GM21576 (cell line): ENCODE data around the gene SLC25A21.

Source experiments
- ATAC-seq: cut with Tn5 transposase; IDR thresholded peaks from one replicate; pipeline ENCODE4 v1.9.1; 2021; ENCODE audit warnings: mild to moderate bottlenecking, moderate library complexity; ENCODE audit not compliant: unreplicated experiment

Gene SLC25A21

DNA sequence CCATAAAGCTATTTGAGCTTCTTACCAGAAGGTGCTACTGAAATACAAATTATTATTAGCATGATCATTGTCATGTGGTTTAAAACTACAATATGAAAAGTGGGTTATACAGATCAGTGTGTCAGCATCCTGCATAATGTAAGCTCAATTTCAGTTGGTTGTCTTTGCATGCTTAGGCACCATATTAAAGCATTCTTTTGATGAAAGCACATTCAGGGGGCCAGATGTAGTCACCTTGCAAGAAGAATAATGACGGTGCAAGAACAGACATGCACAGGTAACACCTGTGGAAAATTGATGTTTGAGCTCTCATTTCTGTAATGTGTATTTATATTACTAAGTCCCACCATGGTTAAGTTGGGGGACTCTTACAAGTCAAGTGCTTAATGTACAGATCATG lies 386.9 kb downstream of the SLC25A21 start:
- ATAC-seq: no peak

DNA sequence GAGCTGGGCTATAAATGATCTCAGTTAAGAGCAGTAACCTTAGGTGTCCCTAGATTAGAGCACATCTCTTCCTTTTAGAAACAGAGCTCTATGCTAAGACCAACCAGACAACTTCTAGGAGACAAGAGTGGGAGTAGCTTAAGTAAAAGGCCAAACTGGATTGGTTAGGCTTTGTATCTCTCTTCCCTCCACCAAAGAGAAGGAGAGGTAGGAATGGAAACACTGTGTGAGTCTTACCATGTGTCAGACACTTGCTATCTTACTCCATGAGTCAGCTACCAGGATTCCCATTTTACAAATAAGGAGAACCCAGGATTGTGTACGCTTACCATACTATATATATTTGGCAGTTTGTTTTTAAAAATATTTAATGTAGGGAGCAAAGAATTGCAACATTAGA lies 387.9 kb downstream of the SLC25A21 start:
- ATAC-seq: no peak

DNA sequence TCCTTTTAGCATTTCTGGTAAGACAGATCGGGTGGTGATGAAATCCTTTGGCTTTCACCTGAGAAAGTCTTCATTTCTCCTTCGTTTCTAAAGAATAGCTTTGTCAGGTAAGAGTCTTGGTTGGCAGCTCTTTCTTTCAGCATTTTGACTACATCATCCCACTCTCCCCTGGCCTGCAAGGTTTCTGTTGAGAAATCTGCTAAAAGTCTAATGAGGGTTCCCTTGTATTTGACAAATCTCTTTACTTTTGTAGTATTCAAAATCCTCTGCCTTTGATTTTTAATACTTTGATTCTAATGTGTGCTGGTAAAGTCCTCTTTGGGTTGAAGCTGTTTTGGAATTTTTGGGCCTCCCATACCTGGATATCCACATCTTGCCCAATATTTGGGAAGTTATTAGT lies 390.5 kb downstream of the SLC25A21 start:
- no peak for ATAC-seq

DNA sequence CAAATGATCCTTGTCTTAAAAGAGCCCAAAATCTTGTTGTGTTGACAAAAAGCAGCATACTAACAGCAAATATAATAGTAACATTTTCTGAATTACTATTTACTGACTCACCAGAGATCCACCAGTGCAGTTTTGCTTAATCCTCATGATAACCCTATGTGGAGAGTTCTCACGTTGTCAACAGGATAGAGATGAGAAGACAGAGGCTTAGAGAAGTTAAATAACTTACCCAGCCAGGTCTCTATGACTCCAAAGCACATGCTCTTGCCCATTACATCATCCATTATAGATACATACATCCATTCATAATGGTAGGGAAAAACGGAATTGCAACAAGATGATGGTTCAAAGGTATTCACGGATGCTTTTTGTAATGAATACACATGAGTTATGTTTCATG lies 398.8 kb downstream of the SLC25A21 start:
- no peak for ATAC-seq

DNA sequence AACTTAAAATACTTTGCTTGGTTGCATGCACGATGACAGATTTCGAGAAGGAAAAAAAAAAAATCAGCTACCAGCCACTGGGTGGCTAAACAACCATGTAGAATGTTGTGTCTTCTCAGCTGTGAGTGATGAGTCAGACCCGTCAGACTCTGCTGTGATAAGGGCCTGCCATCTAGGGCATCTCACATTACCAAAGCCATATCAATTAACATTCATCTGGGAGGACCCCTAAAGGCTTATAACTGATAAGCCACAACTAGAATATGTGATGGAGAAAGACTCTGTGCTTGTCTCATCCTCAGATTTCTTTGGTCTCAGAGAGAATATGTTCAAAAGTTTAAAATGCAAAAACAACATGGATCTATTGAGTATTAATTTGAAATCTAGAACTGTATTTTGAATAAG lies 399.3 kb downstream of the SLC25A21 start:
- no peak for ATAC-seq

DNA sequence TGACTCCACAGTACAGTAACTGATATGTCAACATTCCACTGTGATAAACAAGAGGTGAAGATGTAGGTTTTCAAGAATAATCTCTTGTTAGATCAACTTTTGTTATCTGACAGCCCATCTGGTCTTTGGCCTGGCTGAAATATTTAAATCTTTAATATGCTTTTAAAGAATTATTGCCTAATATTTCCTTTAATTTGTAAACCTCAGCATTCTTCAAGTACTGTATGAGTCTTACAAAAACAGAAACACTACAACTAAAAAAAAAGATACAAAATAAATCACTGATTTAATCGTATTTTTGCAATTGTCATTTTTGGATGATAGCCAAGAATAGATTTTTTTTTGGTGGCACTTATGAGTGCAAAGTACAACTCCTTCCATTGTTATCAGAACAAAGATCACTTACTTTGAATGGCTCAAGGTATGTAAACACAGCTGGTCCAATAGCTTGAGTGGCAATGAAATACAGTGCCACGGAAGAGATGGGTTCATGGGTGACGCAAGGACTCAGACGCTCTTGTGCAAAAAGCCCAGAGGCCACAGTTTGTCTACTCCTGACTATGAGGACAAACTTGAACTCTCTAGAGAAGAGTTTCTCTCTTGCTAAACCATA lies 401.3 kb downstream of the SLC25A21 start:
- no peak for ATAC-seq

DNA sequence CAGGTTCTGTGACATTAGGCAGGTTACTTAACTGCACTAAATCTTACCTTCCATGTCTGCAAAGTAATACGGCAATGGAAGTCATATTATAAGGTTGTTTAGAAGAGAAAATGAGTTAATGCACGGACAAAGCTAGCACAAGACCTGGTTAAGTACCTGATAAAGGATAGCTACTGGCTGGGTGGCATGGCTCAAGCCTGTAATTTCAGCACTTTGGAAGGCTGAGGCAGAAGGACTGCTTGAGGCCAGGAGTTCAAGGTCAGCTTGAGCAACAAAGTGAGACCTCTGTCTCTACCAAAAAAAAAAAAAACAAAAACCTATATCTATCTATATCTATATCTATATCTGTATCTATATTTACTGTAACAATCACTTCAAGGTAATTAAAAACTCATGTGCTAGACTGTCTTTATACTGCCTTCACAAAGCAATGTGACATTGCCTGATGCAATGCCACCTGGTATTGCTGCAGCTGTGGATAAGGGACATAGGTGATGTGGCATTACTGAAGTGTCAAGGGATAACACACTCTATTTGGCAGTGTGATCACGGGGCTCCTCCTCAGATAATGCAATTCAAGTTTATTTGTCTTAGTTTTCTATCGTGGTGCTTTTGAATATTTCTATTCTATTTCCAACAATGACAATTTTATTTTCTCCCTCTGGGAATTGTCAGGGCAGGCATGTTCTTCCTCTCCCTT lies 403.6 kb downstream of the SLC25A21 start:
- ATAC-seq: no peak

DNA sequence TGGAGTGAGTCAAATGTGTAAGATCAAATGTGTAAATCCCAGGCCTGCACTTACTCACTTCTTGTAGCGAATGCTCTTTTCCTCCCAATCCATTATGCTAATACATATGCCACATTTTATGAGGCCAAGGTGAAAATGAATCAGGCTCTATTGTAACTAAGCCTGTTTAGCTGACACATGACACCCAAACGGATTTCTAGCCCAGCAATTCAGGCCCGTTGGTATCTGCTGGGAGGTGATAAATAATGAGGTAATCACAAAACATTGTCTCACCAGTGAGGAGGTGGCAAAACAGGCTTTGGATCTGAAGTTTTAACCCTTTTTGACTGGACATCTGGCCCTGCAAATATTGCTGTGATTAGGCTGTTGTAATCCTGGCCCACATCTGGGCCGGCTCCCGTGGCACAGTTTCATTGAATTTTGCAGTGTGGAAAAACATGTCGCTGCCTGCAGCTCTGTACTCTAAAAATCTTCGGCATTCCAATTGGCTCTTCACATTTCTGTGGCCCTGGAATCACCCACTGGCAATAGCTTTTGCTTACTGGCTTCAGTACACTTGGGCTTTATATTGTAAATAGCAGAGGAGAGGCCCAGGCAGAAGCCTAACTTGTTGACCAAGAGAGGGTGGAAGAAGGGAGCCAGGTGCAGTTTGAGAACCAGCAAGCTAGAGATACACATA lies 404.7 kb downstream of the SLC25A21 start:
- ATAC-seq: no peak

DNA sequence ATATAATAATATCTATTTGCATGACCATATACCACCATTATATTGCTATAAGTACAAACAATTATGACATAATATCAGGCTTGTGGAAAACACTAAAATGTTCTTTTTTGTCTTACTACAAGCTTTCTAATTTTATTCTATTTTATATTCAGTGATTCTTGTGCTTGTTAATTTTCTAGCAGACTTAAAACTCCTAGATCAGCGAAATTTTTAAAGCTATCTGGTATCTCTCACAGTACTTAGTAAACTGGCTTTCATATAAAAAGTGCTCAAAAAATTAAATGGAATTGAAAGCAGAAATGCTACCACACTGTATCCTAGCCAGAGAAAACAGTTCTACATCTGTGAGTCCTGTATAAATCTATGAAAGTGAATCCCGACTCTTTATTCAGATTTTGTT lies 405.4 kb downstream of the SLC25A21 start:
- ATAC-seq: no peak

DNA sequence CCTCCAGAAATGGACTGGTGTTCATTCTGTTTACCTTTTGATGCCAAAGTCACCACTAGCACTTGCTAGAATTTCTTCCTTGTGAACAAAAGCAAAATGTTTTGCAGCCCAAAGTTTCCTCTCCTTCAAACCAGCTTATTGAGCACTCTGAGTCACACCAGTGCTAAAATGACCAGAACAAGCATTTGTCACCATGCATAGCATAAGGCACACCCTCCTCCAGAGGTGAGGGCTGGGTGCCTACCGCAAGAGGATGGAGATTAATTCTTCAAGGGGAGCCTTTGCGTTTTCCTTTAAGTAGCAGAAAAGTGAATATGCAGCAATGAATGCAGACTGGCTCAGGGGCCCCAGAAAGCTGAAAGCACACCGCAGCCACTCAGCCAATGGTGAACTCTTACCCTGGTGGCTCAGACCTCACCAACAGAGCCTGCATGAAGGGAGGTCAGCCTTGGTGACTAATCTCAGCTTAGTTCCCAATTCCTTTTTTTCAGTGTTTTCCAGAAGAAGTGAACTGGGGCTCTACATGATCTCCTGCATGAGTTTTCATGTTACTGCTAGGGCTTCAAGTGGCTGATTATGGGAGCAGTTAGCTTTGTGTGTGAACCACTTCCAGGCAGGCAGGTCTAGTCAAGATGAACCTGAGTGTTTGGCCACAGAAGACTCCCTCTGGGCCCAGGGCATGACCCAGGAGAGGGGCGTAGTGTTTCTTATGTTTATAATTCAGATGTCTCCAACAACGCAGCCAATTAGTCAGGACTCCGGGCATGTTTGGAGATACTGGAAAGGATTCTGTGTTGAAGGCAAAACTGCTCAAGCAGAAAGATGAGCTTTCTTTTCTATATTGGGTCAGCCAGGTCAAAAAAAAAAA lies 414.4 kb downstream of the SLC25A21 start:
- ATAC-seq: no peak

DNA sequence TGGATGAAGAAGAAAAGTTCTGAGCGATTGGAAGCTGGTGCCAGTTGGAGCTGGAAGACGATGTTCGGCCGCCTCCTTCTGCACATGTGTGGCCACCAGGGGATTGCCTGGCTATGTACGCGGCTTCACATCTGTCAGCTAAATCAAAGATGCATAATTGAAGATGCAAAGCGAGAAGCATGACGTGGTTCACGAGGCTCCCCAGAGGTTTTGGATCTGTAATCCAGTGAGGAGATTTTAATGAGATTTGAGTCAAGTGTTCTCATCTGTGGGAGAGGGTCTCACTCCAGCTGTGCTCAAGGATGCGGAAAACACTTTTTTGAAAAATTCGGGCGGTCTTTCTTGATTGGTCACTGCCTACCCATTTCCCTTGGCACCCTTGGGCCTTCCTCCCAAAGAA lies 416.2 kb downstream of the SLC25A21 start:
- no peak for ATAC-seq

DNA sequence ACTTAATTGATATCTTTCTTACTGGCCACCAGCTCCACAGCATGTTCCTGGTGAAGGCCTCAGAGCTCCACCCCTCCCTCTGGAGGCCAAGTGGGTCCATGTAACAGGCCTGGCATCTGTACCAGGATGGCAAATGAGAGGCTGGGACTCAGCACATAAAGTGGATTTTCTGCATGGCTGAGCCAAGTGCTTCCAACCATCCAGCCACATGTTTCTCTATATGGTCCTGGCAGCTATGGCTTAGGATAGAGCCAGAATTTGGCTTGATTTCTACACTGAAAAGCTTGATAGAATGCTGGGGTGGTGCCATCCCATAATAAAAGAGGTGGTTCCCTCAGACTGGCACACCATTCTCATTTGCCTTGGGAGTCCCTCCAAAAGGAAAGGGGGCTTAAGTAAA lies 416.6 kb downstream of the SLC25A21 start:
- no peak for ATAC-seq

DNA sequence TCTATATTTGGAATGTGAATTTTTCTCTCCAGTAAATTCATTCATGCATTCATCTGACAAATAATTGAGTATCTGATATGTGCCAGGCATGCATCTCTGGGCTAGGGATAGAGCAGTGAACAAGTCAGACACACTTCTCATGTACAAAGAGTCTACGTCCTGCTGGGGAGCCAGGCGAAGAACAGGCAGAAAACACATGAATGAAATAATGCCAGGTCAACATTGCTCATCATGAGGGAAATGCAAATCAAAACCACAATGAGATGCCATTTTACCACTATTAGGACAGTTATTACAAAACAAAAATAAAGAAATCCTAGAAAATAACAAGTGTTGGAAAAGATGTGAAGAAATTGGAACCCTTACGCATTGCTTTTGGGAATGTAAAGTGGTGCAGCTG lies 420.5 kb downstream of the SLC25A21 start:
- ATAC-seq: no peak

DNA sequence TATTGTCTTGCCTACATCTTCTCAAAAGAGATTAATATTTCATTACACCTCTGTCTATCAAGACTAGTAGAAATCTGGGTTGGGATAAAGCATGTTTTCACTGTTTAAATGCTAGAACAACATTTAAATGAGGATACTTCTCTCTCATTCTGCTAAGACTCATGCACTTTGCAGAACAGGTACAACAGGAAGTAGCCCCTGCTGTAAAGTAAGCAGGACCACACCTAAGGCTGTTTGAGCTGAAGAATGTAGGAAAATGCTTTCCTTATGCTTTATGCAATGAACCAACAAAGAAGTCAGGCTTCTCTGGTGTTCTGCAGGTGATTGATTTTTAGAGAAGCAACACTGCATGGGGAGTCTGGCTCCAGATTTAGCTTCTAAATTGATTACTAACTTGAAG lies 421.3 kb downstream of the SLC25A21 start:
- ATAC-seq: no peak

DNA sequence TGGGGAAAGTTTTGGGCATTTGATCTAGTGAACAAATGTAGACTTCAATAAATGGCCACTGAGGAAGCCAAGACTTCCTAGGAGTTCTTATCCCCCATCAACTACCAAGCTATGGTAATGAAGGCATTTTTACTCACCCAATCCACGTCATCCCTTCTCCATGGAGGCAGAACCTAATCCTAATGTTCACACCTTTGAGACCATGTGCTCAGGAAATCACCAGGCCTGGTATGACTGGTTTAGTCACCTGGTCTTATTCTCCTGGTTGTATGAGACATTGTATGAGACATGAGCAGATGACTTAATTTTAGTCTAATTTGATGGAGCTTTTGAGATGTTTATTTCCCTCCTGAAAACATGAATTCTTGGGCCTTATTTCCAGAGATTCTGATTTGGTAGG lies 422.2 kb downstream of the SLC25A21 start:
- ATAC-seq: no peak

DNA sequence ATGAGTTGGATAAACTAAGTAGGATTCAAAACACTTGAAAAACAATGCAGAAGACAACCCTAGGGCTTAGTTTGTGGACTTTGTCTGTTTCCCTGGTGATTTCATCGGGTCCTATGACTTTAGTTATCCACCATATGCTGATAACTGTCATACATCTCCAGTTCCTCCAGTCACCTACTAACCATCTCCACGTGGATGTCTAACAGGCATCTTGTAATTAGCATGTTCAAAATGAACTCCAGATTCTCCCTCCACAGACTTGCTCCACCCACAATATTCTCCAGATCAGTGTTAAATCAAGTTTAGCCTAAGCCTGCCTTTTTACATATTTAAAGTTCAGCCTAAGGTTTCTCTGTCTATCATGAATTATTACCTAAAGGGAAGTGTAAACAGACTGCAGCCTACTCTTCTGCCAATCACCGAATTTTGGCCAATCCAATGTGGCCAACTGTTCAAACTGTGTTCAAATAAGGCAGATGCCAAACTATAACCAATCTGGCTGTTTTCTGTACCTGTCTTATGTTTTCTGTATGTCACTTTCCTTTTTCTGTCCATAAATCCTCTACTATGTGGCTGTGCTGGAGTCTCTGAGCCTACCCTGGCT lies 423.7 kb downstream of the SLC25A21 start:
- ATAC-seq: no peak

DNA sequence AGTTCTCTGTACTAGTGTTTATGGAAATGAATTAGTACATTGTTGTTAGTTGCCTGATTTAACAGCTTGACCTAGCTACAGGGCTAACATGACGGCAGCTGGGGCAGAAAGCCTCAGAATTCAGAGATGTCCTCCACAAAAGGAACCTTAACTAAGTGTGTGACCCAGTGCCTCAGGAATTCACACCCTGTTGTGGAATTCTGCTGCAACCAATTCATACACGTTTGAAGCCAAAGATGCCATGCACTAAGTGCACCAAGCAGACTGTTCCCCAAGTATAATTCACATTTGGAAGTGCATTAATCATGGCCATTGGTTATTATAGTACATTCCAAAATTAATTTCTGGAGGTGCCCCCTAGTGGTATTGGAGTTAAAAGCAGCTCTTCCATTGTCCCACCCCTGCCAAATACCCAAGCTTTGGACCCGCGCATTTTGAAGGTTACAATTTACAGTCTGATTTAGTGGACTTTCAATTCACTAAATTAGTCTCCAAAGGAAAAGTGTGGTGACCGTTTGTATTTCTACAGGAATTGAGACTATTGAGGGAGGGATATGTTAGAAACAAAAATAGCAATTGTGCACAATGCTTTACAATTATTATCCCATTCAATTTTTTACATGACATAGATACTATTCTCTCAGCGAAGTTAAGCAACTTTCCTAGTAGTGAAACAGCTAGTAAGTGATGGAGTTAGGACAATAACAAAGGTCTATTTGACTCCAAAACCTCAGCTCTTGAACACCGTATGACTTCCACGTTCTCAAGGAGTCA lies 424.8 kb downstream of the SLC25A21 start:
- no peak for ATAC-seq

DNA sequence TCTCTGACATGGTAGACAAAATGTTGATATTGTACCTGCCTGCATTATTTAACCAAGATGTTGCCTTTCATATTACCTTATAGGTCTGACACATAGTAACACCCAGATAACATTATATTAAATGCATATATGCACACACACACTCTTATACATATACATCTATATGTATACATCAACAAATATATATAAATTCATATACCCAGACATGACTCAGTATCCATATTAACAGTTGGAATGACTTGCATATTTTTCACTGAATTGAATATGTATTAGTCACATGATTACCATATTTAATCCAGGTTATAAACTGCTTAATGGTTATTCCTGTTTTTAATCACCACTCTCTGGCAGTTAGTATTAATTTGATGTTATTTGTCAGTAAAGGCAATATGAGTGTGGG lies 425.5 kb downstream of the SLC25A21 start:
- no peak for ATAC-seq

DNA sequence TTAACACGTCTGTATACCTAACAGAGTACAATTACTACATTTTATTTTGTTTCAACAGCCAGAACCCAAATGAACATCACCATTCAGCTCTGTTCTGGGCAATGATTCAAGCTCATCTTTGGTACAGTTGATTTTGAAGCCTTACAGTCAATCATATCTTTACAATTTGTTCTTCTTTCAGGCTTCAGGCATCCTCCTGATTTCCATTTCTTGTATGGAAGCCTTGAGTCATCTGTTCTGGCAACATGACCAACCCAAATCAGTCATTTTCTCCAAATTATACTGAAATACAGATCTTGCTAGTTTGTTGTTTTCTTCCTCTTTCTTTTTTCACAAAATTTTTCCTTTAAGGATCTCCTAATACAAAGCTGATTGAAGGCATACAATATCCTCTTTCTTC lies 430.5 kb downstream of the SLC25A21 start:
- no peak for ATAC-seq

DNA sequence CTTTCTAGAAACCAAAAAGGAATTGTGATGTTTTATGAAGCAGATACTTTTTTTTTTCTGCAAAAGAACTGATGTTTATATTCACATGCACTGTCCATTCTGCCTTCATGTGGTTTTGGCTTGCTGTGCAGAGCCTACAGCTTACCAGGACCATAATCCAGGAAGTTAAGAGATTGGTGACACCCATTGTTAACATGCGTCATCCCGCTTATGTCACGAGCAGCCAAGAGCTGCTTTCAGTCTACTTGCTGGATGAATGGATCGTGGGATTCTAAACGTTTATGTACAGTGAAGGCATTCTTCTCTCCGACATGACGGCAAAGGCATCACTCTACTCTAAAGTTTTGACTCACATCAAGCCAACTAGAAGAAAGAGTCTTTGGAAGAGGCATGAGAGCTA lies 434.1 kb downstream of the SLC25A21 start:
- ATAC-seq: no peak
